ENCODE data around the gene TOPBP1. TPM values are rescaled to one million over a fixed set of nuclear protein-coding genes. Genes with fewer than 3 reads are reported as not detected.

Gene TOPBP1
- total RNA-seq = 16.1 and 22.9 TPM in 2 replicates

DNA sequence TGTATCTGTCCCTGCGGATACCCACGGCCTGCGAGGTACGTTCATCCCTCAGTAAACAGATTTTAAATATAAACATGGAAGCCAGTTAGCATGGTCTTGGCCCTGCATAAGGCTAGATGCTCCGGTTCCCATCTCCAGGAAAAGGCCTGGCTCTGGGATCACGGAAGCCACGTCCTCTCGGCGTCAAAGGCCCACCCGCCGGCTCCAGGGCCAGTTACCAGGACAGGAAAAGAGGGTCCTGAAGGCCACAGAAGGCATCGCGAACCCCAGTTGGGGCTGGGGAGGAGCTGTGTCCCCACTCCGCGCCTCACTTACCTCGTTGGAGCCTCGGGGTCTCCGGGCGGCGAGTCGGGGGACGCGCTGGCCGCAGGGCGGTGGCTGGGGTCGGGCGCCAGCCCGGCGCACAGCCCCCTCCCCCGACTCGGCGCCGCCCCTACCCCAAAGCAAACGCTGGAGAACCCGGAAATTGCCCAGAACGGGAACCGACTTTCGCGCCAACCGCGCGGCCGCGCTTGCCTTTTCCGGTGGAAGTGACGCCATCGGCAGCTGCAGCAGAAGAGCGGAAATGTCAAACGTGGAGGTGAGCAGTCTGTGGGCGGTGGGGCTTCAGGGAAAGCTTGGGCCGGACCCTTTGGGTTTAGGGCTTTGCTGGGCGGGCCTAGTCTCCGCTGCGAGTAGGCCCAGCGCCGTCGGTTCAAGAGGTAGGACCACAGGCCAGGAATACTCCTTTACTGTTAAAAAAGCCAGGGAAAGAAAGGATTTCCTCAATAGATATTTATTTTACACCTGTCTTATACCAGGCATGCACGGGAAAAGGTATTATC is at the start of gene TOPBP1:
TOPBP1 (minus strand) TSS at position 488 of the 824 bp plus-strand sequence. CDS start 814 bp downstream, outside the sequence.

DNA sequence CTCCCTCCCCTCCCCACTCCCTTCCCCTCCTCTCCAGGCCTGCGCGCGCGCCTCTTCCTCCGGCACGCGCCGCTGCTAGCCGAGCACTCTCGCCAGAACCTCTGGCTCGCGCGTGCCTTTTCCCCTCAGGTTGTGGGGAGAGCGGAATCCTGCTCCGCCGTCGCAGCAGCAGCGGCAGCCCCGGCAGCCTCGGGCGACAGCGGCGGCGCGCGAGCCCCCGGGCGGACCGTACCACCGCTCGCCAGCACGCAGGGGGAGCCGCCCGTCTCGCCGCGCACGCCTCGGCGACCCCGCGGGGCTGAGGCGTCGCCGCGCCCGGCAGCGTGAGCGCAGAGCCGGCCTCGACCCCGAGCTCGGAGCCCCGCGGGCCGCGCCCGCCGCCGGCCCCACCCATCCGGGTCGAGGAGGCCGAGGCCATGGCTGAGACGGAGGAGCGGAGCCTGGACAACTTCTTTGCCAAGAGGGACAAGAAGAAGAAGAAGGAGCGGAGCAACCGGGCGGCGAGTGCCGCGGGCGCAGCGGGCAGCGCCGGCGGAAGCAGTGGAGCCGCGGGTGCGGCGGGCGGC is 88.0 kb downstream of the TOPBP1 start, which contains the start of gene CDV3:
CDV3 (plus strand) TSS at position 58 of the 566 bp plus-strand sequence; CDS start at position 417, 359 bp downstream.

Other genes with a start within 250 kb of the TOPBP1 start
- gene CDV3, start 88.3 kb downstream of the TOPBP1 start, total RNA-seq = 268 and 308 TPM in 2 replicates
- 0.21 and 0.34 TPM in 2 replicates for gene TF, start 84.5 kb upstream of the TOPBP1 start, total RNA-seq
- 96.7 and 158 TPM in 2 replicates for gene SRPRB, start 143.9 kb upstream of the TOPBP1 start, total RNA-seq
- under 0.01 and 0.64 TPM in 2 replicates for gene RAB6B, start 233.9 kb upstream of the TOPBP1 start, total RNA-seq